NB4 (cell line): ENCODE data around the gene BLCAP.

Source experiments
- CTCF ChIP-seq: IDR thresholded peaks from one replicate; pipeline ENCODE4 v1.5.1; 2012; ENCODE audit warnings: low read depth, low read length
- MYC ChIP-seq: IDR thresholded peaks from 2 replicates; pipeline ENCODE4 v1.6.1; 2011; ENCODE audit warnings: low read depth, low read length
- POLR2A ChIP-seq: IDR thresholded peaks from 2 replicates; pipeline ENCODE4 v1.6.1; 2011; ENCODE audit warnings: mild to moderate bottlenecking; ENCODE audit not compliant: insufficient read length; ENCODE audit errors: extremely low read depth

- TF ChIP-seq CTCF (no peak), POLR2A (no peak), MYC (no peak)
Measured at GRCh38 chr20:37484331-37484730, 43.3 kb downstream of the BLCAP start.
